Neural progenitor cell (in vitro differentiated cells): ENCODE data around the gene CEND1. TPM values are rescaled to one million over a fixed set of nuclear protein-coding genes. Genes with fewer than 3 reads are reported as not detected.

Experiments
- DNase-seq: peaks from one replicate; pipeline ENCODE4 v3.0.0-alpha.2; 2016; ENCODE audit warnings: low spot score
- H2AFZ ChIP-seq: fragments of 200-600 bp; sonication (generic); replicated peaks from 2 replicates; pipeline ENCODE4 v1.6.1; 2016; ENCODE audit warnings: antibody characterized with exemption
- H3F3A ChIP-seq: fragments of 200-600 bp; sonication (generic); 2 replicates; pipeline ENCODE4 v1.6.1; 2016; ENCODE audit warnings: antibody characterized with exemption, low read depth
- H3K27ac ChIP-seq: fragments of 200-600 bp; sonication (generic); 2 replicates; pipeline ENCODE4 v1.5.1; 2016; ENCODE audit warnings: mild to moderate bottlenecking
- H3K27me3 ChIP-seq: fragments of 200-600 bp; sonication (generic); 2 replicates; pipeline ENCODE4 v1.6.1; 2016; ENCODE audit warnings: mild to moderate bottlenecking, moderate library complexity
- H3K36me3 ChIP-seq: fragments of 200-600 bp; sonication (generic); 2 replicates; pipeline ENCODE4 v1.5.1; 2016
- H3K4me1 ChIP-seq: fragments of 200-600 bp; sonication (generic); 2 replicates; pipeline ENCODE4 v1.6.1; 2016; ENCODE audit warnings: mixed run types
- H3K4me2 ChIP-seq: fragments of 200-600 bp; sonication (generic); 2 replicates; pipeline ENCODE4 v1.6.1; 2016
- H3K4me3 ChIP-seq: fragments of 200-600 bp; sonication (generic); 2 replicates; pipeline ENCODE4 v1.5.1; 2016
- H3K79me2 ChIP-seq: fragments of 200-600 bp; sonication (generic); 2 replicates; pipeline ENCODE4 v1.6.1; 2016; ENCODE audit warnings: low read depth
- H3K9ac ChIP-seq: fragments of 200-600 bp; sonication (generic); 2 replicates; pipeline ENCODE4 v1.6.1; 2016
- H3K9me3 ChIP-seq: fragments of 200-600 bp; sonication (generic); 2 replicates; pipeline ENCODE4 v1.5.1; 2016; ENCODE audit warnings: low read depth
- H4K20me1 ChIP-seq: fragments of 200-600 bp; sonication (generic); 2 replicates; pipeline ENCODE4 v1.6.1; 2016; ENCODE audit warnings: low read depth
- H3K27ac Mint-ChIP-seq: 3 replicates; pipeline ENCODE4 v1.8.0; 2021; ENCODE audit warnings: mixed read lengths
- H3K27me3 Mint-ChIP-seq: 2 replicates; pipeline ENCODE4 v1.8.0; 2022; ENCODE audit warnings: low read depth, mild to moderate bottlenecking, inconsistent platforms, moderate library complexity, mixed read lengths; ENCODE audit not compliant: insufficient read depth
- H3K36me3 Mint-ChIP-seq: 3 replicates; pipeline ENCODE4 v1.8.0; 2021; ENCODE audit warnings: mixed read lengths
- H3K4me1 Mint-ChIP-seq: 3 replicates; pipeline ENCODE4 v1.8.0; 2021; ENCODE audit warnings: mixed read lengths
- H3K4me3 Mint-ChIP-seq: 3 replicates; pipeline ENCODE4 v1.8.0; 2021; ENCODE audit warnings: mild to moderate bottlenecking, moderate library complexity, mixed read lengths
- H3K9me3 Mint-ChIP-seq: 3 replicates; pipeline ENCODE4 v1.8.0; 2020; ENCODE audit warnings: mixed read lengths
- CTCF ChIP-seq: fragments of 200-600 bp; sonication (generic); IDR thresholded peaks from 2 replicates; pipeline ENCODE4 v1.5.1; 2017; ENCODE audit warnings: antibody characterized with exemption, mild to moderate bottlenecking
- EZH2 ChIP-seq: fragments of 200-600 bp; sonication (generic); IDR thresholded peaks from 2 replicates; pipeline ENCODE4 v1.6.1; 2017; ENCODE audit warnings: antibody characterized with exemption, mild to moderate bottlenecking, moderate library complexity
- EZH2phosphoT487 ChIP-seq: fragments of 200-600 bp; sonication (generic); IDR thresholded peaks from 2 replicates; pipeline ENCODE4 v1.6.1; 2017; ENCODE audit warnings: antibody characterized with exemption
- total RNA-seq: library from RNA; depleted of rRNA; stranded (reverse); fragments of >200 nt; gene quantifications from 2 replicates; pipeline ENCODE4 v1.2.3, GENCODE V29; 2015; ENCODE audit warnings: low replicate concordance

CEND1 gene
- total RNA-seq, 1 donor from 2014 or later: 0.94 TPM

- H3K36me3 ChIP-seq: no peaks in the 10 kb centered on the region
- H2AFZ ChIP-seq: no peak overlapping the region
- H3K27ac Mint-ChIP-seq: no peak overlapping the region
- H4K20me1 ChIP-seq: peaks cover 62% of the 10 kb centered on the region
- peaks cover 9% of the 10 kb centered on the region for H3K79me2 ChIP-seq
- no peaks in the 10 kb centered on the region for H3K9me3 Mint-ChIP-seq
- no peak overlapping the region for H3K9ac ChIP-seq
- peaks cover 21% of the 10 kb centered on the region for H3K27me3 Mint-ChIP-seq
- peaks cover 38% of the 10 kb centered on the region for H3K27me3 ChIP-seq
- no peaks in the 10 kb centered on the region for H3K9me3 ChIP-seq
- peaks cover 18% of the 10 kb centered on the region for H3K4me1 ChIP-seq
- H3K27ac ChIP-seq: no peak overlapping the region
- no peak overlapping the region for H3K4me3 ChIP-seq
- TF ChIP-seq EZH2phosphoT487: no peak
- TF ChIP-seq CTCF: no peak
- TF ChIP-seq EZH2: no peak
- no peak overlapping the region for H3K4me2 ChIP-seq
- H3K36me3 Mint-ChIP-seq: peaks cover 4% of the 10 kb centered on the region
- peaks cover 31% of the 10 kb centered on the region for H3F3A ChIP-seq
- peaks cover 24% of the 10 kb centered on the region for H3K4me1 Mint-ChIP-seq
- no peak for DNase-seq
- H3K4me3 Mint-ChIP-seq: no peak overlapping the region
Observed at GRCh38 chr11:823441-824291, 33.8 kb upstream of the CEND1 start.

- DNase-seq: no peak
- Histone ChIP-seq H3F3A (peaks cover 19% of the 10 kb centered on the region), H3K27me3 (peaks cover 18% of the 10 kb centered on the region), H4K20me1 (peaks cover 48% of the 10 kb centered on the region), H3K9ac (no peak overlapping the region), H3K27ac (no peak overlapping the region), H3K9me3 (no peaks in the 10 kb centered on the region), H3K4me1 (peaks cover 3% of the 10 kb centered on the region), H3K4me2 (no peak overlapping the region), H3K79me2 (peaks cover 9% of the 10 kb centered on the region), H3K4me3 (no peak overlapping the region), H3K36me3 (no peaks in the 10 kb centered on the region), H2AFZ (no peak overlapping the region)
- H3K27me3 Mint-ChIP-seq: peaks cover 18% of the 10 kb centered on the region
- no peak overlapping the region for H3K27ac Mint-ChIP-seq
- H3K9me3 Mint-ChIP-seq: no peaks in the 10 kb centered on the region
- TF ChIP-seq EZH2phosphoT487: no peak
- TF ChIP-seq CTCF: no peak
- no peak for TF ChIP-seq EZH2
- peaks cover 4% of the 10 kb centered on the region for H3K36me3 Mint-ChIP-seq
- peaks cover 14% of the 10 kb centered on the region for H3K4me1 Mint-ChIP-seq
- peak overlapping the region; percentile 35 for H3K4me3 Mint-ChIP-seq
Observed at GRCh38 chr11:821512-822371, 31.9 kb upstream of the CEND1 start.

- Mint-ChIP-seq H3K27me3 (peaks cover 13% of the 10 kb centered on the region), H3K27ac (no peak overlapping the region), H3K4me1 (peaks cover 10% of the 10 kb centered on the region), H3K4me3 (peak overlapping the region; percentile 89), H3K9me3 (no peaks in the 10 kb centered on the region), H3K36me3 (peaks cover 7% of the 10 kb centered on the region)
- TF ChIP-seq EZH2phosphoT487 (no peak), CTCF (no peak), EZH2 (no peak)
- Histone ChIP-seq H3K36me3 (no peaks in the 10 kb centered on the region), H3K9me3 (no peaks in the 10 kb centered on the region), H4K20me1 (peaks cover 41% of the 10 kb centered on the region), H3K27ac (no peak overlapping the region), H3K4me2 (peak overlapping the region; percentile 94), H3F3A (peaks cover 22% of the 10 kb centered on the region), H3K9ac (no peak overlapping the region), H2AFZ (no peak overlapping the region), H3K79me2 (peaks cover 9% of the 10 kb centered on the region), H3K4me1 (no peaks in the 10 kb centered on the region), H3K27me3 (peaks cover 10% of the 10 kb centered on the region), H3K4me3 (peak overlapping the region; percentile 92)
- DNase-seq: no peak
Observed at GRCh38 chr11:820655-821511, 31.0 kb upstream of the CEND1 start.
